Measurements from ENCODE around the gene SLC7A14.

DNA sequence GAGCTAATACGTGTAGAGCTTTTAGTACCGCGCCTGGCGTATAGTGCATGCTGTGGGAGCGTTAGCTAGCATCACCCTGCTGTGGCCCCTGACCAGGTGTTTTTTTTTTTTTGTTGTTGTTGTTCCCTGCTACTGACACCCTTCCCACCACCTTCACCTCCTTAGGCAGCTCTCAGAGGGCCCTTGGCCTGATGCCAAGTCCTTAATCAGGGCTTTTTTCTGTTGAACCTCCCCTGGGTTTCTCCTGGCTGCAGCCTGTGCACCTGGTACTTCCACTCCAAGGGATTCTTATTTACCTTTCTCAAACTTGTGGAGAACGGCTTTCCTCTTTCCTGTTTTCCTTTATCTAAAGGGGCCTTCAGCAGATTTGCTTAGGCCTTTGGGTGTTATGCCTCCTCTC lies 53.3 kb downstream of the SLC7A14 start:
- TF ChIP-seq, protein P1, sequence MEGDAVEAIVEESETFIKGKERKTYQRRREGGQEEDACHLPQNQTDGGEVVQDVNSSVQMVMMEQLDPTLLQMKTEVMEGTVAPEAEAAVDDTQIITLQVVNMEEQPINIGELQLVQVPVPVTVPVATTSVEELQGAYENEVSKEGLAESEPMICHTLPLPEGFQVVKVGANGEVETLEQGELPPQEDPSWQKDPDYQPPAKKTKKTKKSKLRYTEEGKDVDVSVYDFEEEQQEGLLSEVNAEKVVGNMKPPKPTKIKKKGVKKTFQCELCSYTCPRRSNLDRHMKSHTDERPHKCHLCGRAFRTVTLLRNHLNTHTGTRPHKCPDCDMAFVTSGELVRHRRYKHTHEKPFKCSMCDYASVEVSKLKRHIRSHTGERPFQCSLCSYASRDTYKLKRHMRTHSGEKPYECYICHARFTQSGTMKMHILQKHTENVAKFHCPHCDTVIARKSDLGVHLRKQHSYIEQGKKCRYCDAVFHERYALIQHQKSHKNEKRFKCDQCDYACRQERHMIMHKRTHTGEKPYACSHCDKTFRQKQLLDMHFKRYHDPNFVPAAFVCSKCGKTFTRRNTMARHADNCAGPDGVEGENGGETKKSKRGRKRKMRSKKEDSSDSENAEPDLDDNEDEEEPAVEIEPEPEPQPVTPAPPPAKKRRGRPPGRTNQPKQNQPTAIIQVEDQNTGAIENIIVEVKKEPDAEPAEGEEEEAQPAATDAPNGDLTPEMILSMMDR (IDR thresholded peaks at IDR 0.05 in 2 of 3, conservative IDR thresholded peaks at IDR 0.05 in 1 of 3; ENCODE audit: control insufficient read depth in 2 of 3, extremely low read depth in 1 of 3, insufficient read depth in 1 of 3, low read depth in 3 of 3, low read length in 3 of 3): no peak
- TF ChIP-seq RCOR1 (conservative IDR thresholded peaks at IDR 0.05; ENCODE audit: low read depth, low read length) (no peak), RAD21 (IDR thresholded peaks at IDR 0.05; ENCODE audit: insufficient read depth, low read depth, low read length) (no peak), JUND (IDR thresholded peaks at IDR 0.05; ENCODE audit: low read depth, low read length) (no peak), DPF2 (IDR thresholded peaks at IDR 0.05) (no peak), CEBPB (IDR thresholded peaks at IDR 0.05; ENCODE audit: borderline replicate concordance in 1 of 2, low read depth in 2 of 2, low read length in 2 of 2) (no peak), KDM1A (IDR thresholded peaks at IDR 0.05; ENCODE audit: borderline replicate concordance) (no peak), POLR2AphosphoS5 (IDR thresholded peaks at IDR 0.05; ENCODE audit: low read length) (no peak), NR2C2 (IDR thresholded peaks at IDR 0.05; ENCODE audit: borderline replicate concordance, control insufficient read depth, insufficient read length, low read depth) (no peak), NBN (IDR thresholded peaks at IDR 0.05) (no peak)
- TF ChIP-seq, protein P2, sequence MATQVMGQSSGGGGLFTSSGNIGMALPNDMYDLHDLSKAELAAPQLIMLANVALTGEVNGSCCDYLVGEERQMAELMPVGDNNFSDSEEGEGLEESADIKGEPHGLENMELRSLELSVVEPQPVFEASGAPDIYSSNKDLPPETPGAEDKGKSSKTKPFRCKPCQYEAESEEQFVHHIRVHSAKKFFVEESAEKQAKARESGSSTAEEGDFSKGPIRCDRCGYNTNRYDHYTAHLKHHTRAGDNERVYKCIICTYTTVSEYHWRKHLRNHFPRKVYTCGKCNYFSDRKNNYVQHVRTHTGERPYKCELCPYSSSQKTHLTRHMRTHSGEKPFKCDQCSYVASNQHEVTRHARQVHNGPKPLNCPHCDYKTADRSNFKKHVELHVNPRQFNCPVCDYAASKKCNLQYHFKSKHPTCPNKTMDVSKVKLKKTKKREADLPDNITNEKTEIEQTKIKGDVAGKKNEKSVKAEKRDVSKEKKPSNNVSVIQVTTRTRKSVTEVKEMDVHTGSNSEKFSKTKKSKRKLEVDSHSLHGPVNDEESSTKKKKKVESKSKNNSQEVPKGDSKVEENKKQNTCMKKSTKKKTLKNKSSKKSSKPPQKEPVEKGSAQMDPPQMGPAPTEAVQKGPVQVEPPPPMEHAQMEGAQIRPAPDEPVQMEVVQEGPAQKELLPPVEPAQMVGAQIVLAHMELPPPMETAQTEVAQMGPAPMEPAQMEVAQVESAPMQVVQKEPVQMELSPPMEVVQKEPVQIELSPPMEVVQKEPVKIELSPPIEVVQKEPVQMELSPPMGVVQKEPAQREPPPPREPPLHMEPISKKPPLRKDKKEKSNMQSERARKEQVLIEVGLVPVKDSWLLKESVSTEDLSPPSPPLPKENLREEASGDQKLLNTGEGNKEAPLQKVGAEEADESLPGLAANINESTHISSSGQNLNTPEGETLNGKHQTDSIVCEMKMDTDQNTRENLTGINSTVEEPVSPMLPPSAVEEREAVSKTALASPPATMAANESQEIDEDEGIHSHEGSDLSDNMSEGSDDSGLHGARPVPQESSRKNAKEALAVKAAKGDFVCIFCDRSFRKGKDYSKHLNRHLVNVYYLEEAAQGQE (IDR thresholded peaks at IDR 0.05; ENCODE audit: low read depth, low read length): no peak
- TF ChIP-seq, protein P3, sequence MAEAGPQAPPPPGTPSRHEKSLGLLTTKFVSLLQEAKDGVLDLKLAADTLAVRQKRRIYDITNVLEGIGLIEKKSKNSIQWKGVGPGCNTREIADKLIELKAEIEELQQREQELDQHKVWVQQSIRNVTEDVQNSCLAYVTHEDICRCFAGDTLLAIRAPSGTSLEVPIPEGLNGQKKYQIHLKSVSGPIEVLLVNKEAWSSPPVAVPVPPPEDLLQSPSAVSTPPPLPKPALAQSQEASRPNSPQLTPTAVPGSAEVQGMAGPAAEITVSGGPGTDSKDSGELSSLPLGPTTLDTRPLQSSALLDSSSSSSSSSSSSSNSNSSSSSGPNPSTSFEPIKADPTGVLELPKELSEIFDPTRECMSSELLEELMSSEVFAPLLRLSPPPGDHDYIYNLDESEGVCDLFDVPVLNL (IDR thresholded peaks at IDR 0.05; ENCODE audit: low read depth, low read length): no peak
- TF ChIP-seq, protein P4, sequence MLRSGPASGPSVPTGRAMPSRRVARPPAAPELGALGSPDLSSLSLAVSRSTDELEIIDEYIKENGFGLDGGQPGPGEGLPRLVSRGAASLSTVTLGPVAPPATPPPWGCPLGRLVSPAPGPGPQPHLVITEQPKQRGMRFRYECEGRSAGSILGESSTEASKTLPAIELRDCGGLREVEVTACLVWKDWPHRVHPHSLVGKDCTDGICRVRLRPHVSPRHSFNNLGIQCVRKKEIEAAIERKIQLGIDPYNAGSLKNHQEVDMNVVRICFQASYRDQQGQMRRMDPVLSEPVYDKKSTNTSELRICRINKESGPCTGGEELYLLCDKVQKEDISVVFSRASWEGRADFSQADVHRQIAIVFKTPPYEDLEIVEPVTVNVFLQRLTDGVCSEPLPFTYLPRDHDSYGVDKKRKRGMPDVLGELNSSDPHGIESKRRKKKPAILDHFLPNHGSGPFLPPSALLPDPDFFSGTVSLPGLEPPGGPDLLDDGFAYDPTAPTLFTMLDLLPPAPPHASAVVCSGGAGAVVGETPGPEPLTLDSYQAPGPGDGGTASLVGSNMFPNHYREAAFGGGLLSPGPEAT (IDR thresholded peaks at IDR 0.05; ENCODE audit: low read depth): no peak
- TF ChIP-seq, protein P5, sequence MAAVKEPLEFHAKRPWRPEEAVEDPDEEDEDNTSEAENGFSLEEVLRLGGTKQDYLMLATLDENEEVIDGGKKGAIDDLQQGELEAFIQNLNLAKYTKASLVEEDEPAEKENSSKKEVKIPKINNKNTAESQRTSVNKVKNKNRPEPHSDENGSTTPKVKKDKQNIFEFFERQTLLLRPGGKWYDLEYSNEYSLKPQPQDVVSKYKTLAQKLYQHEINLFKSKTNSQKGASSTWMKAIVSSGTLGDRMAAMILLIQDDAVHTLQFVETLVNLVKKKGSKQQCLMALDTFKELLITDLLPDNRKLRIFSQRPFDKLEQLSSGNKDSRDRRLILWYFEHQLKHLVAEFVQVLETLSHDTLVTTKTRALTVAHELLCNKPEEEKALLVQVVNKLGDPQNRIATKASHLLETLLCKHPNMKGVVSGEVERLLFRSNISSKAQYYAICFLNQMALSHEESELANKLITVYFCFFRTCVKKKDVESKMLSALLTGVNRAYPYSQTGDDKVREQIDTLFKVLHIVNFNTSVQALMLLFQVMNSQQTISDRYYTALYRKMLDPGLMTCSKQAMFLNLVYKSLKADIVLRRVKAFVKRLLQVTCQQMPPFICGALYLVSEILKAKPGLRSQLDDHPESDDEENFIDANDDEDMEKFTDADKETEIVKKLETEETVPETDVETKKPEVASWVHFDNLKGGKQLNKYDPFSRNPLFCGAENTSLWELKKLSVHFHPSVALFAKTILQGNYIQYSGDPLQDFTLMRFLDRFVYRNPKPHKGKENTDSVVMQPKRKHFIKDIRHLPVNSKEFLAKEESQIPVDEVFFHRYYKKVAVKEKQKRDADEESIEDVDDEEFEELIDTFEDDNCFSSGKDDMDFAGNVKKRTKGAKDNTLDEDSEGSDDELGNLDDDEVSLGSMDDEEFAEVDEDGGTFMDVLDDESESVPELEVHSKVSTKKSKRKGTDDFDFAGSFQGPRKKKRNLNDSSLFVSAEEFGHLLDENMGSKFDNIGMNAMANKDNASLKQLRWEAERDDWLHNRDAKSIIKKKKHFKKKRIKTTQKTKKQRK (IDR thresholded peaks at IDR 0.05; ENCODE audit: low read depth, low read length): no peak
